Bronchial epithelial cell (primary cell): ENCODE results near the gene FSCN2. TPM values are rescaled to one million over a fixed set of nuclear protein-coding genes. Genes with fewer than 3 reads are reported as not detected.

Experiments
- DNase-seq: peaks from one replicate; pipeline ENCODE4 v3.0.0-alpha.2; 2010; ENCODE audit warnings: low read depth
- FAIRE-seq: peaks from 2 replicates; lab custom pipeline; 2011; peaks lifted over from hg19 to GRCh38; lab: Jason Lieb, UNC
- H3K27me3 ChIP-seq: 2 replicates; pipeline ENCODE4 v1.5.1; 2011; ENCODE audit warnings: low read length; ENCODE audit not compliant: control insufficient read depth, insufficient read depth
- H3K36me3 ChIP-seq: 2 replicates; pipeline ENCODE4 v1.5.1; 2011; ENCODE audit warnings: low read length; ENCODE audit not compliant: control insufficient read depth, insufficient read depth
- H3K4me3 ChIP-seq: 2 replicates; pipeline ENCODE4 v1.5.1; 2011; ENCODE audit warnings: mild to moderate bottlenecking, low read depth, low read length, control low read depth
- CTCF ChIP-seq: IDR thresholded peaks from 2 replicates; pipeline ENCODE4 v1.5.1; 2011; ENCODE audit warnings: mild to moderate bottlenecking, moderate library complexity, low read length, control low read depth, inconsistent platforms; ENCODE audit not compliant: insufficient read depth, severe bottlenecking
- total RNA-seq: library from RNA; depleted of rRNA; stranded (reverse); fragments of >200 nt; gene quantifications from 2 replicates; pipeline ENCODE4 v1.2.1, GENCODE V29; 2014

The FSCN2 gene
- total RNA-seq, 1 donor from 2014 or later = 1.3 TPM

- DNase-seq = no peak
- no peaks in the 10 kb centered on the region for H3K27me3 ChIP-seq
- FAIRE-seq = no peak
- H3K4me3 ChIP-seq = no peak overlapping the region
- H3K36me3 ChIP-seq = peaks cover 23% of the 10 kb centered on the region
- TF ChIP-seq CTCF = no peak
Observed at GRCh38 chr17:81570964-81571363, 42.8 kb downstream of the FSCN2 start.

GRCh38 chr17:81572563-81573168 lies 44.5 kb downstream of the FSCN2 start:
- no peak for TF ChIP-seq CTCF
- no peak for FAIRE-seq
- DNase-seq = no peak
- Histone ChIP-seq H3K27me3 (no peaks in the 10 kb centered on the region), H3K4me3 (no peak overlapping the region), H3K36me3 (peaks cover 23% of the 10 kb centered on the region)

- DNase-seq = no peak
- Histone ChIP-seq H3K27me3 (no peaks in the 10 kb centered on the region), H3K4me3 (no peak overlapping the region), H3K36me3 (peaks cover 23% of the 10 kb centered on the region)
- no peak for TF ChIP-seq CTCF
- FAIRE-seq = no peak
Observed at GRCh38 chr17:81573794-81574642, 45.8 kb downstream of the FSCN2 start.

- no peak for FAIRE-seq
- Histone ChIP-seq H3K36me3 (peaks cover 21% of the 10 kb centered on the region), H3K27me3 (no peaks in the 10 kb centered on the region), H3K4me3 (no peak overlapping the region)
- DNase-seq = no peak
- TF ChIP-seq CTCF = no peak
Observed at GRCh38 chr17:81574643-81574956, 46.4 kb downstream of the FSCN2 start.

GRCh38 chr17:81575836-81576235 lies 47.7 kb downstream of the FSCN2 start:
- peaks cover 15% of the 10 kb centered on the region for H3K36me3 ChIP-seq
- H3K4me3 ChIP-seq = no peak overlapping the region
- no peak for TF ChIP-seq CTCF
- FAIRE-seq = no peak
- no peak for DNase-seq
- H3K27me3 ChIP-seq = no peaks in the 10 kb centered on the region
